ENCODE results near the gene PRRT3.

DNA sequence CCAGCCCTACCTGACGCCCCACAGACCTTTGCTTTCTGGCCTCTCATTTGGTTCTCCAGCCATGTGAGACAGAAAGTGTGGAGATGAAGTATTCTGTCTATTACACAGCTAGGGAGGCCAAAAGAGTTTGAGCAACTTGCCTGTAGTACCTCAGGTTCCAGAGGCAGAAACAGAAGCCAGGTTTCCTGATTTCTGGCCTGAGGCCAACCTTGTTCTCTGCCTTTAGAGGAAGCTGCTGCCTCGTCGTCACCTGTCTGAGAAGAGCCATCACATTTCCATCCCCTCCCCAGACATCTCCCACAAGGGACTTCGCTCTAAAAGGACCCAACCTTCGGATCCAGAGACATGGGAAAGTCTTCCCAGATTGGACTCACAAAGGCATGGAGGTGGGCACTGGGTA is 45.7 kb downstream of the PRRT3 start:
- TF ChIP-seq, protein P1, sequence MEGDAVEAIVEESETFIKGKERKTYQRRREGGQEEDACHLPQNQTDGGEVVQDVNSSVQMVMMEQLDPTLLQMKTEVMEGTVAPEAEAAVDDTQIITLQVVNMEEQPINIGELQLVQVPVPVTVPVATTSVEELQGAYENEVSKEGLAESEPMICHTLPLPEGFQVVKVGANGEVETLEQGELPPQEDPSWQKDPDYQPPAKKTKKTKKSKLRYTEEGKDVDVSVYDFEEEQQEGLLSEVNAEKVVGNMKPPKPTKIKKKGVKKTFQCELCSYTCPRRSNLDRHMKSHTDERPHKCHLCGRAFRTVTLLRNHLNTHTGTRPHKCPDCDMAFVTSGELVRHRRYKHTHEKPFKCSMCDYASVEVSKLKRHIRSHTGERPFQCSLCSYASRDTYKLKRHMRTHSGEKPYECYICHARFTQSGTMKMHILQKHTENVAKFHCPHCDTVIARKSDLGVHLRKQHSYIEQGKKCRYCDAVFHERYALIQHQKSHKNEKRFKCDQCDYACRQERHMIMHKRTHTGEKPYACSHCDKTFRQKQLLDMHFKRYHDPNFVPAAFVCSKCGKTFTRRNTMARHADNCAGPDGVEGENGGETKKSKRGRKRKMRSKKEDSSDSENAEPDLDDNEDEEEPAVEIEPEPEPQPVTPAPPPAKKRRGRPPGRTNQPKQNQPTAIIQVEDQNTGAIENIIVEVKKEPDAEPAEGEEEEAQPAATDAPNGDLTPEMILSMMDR (conservative IDR thresholded peaks at IDR 0.05 in 1 of 2, IDR thresholded peaks at IDR 0.05 in 1 of 2; ENCODE audit: extremely low read depth in 1 of 2, insufficient read depth in 1 of 2, low read depth in 1 of 2, low read length in 2 of 2) = no peak
- no peak for TF ChIP-seq EZH2 (IDR thresholded peaks at IDR 0.05; ENCODE audit: borderline replicate concordance, low read length)

All from mammary epithelial cell (primary cell).